ENCODE results near the gene ZFP90. TPM values are rescaled to one million over a fixed set of nuclear protein-coding genes. Genes with fewer than 3 reads are reported as not detected.
"Not testable (repeated sequence)": the region's sequence is repeated elsewhere in the genome, so short reads cannot be mapped to it uniquely, and the experiment has no call there.

ZFP90 gene
- total RNA-seq, 3 donors from 2014 or later = 12.2 to 13.4 (median 12.6) TPM

- peak; percentile 88 for DNase-seq
- H3K36me3 Mint-ChIP-seq (ENCODE audit: insufficient read depth) = peaks cover 1% of the 10 kb centered on the region
- H3K9me3 Mint-ChIP-seq = no peaks in the 10 kb centered on the region
- ATAC-seq = peak; percentile 78 to 85
- H3K4me1 Mint-ChIP-seq (ENCODE audit: low read depth) = peaks cover 23% of the 10 kb centered on the region
- no peaks in the 10 kb centered on the region for H3K27me3 Mint-ChIP-seq (ENCODE audit: low read depth)
- H3K4me3 Mint-ChIP-seq = peak overlapping the region; percentile 72
These were observed 10.3 kb upstream of the ZFP90 start for GRCh38 chr16:68528686-68529379.

GRCh38 chr16:68529608-68529930 is 9.5 kb upstream of the ZFP90 start:
- Mint-ChIP-seq H3K27me3 (ENCODE audit: low read depth) (no peaks in the 10 kb centered on the region), H3K9me3 (no peaks in the 10 kb centered on the region), H3K4me3 (peak overlapping the region; percentile 85), H3K4me1 (ENCODE audit: low read depth) (peaks cover 23% of the 10 kb centered on the region), H3K36me3 (ENCODE audit: insufficient read depth) (peaks cover 3% of the 10 kb centered on the region)
- ATAC-seq (peak; percentile 29 to 35), DNase-seq (no peak)

GRCh38 chr16:68529931-68530701 is 9.0 kb upstream of the ZFP90 start:
- peak; percentile 88 to 89 for ATAC-seq
- H3K27me3 Mint-ChIP-seq (ENCODE audit: low read depth) = no peaks in the 10 kb centered on the region
- no peaks in the 10 kb centered on the region for H3K9me3 Mint-ChIP-seq
- H3K36me3 Mint-ChIP-seq (ENCODE audit: insufficient read depth) = peaks cover 3% of the 10 kb centered on the region
- peak overlapping the region; percentile 85 for H3K4me3 Mint-ChIP-seq
- DNase-seq = peak; percentile 91
- H3K4me1 Mint-ChIP-seq (ENCODE audit: low read depth) = peaks cover 23% of the 10 kb centered on the region

GRCh38 chr16:68533937-68534336 is 5.2 kb upstream of the ZFP90 start:
- no peaks in the 10 kb centered on the region for H3K27me3 Mint-ChIP-seq (ENCODE audit: low read depth)
- H3K4me1 Mint-ChIP-seq (ENCODE audit: low read depth) = peaks cover 22% of the 10 kb centered on the region
- H3K4me3 Mint-ChIP-seq = no peak overlapping the region
- no peaks in the 10 kb centered on the region for H3K9me3 Mint-ChIP-seq
- ATAC-seq (no peak), DNase-seq (no peak)
- H3K36me3 Mint-ChIP-seq (ENCODE audit: insufficient read depth) = peaks cover 3% of the 10 kb centered on the region

GRCh38 chr16:68535331-68535730 is 3.8 kb upstream of the ZFP90 start:
- no peaks in the 10 kb centered on the region for H3K27me3 Mint-ChIP-seq (ENCODE audit: low read depth)
- H3K4me1 Mint-ChIP-seq (ENCODE audit: low read depth) = peaks cover 19% of the 10 kb centered on the region
- H3K4me3 Mint-ChIP-seq = no peak overlapping the region
- peaks cover 7% of the 10 kb centered on the region for H3K36me3 Mint-ChIP-seq (ENCODE audit: insufficient read depth)
- no peaks in the 10 kb centered on the region for H3K9me3 Mint-ChIP-seq
- no peak for ATAC-seq
- no peak for DNase-seq

GRCh38 chr16:68539711-68540239 is 684 bp downstream of the ZFP90 start:
- H3K9me3 Mint-ChIP-seq = no peaks in the 10 kb centered on the region
- DNase-seq (no peak), ATAC-seq (peak in 1 of 2 donors; percentile 22)
- peaks cover 18% of the 10 kb centered on the region for H3K36me3 Mint-ChIP-seq (ENCODE audit: insufficient read depth)
- peak overlapping the region; percentile 94 for H3K4me3 Mint-ChIP-seq
- no peaks in the 10 kb centered on the region for H3K27me3 Mint-ChIP-seq (ENCODE audit: low read depth)
- H3K4me1 Mint-ChIP-seq (ENCODE audit: low read depth) = peaks cover 18% of the 10 kb centered on the region

GRCh38 chr16:68548947-68549346 is 9.9 kb downstream of the ZFP90 start:
- peaks cover 14% of the 10 kb centered on the region for H3K4me1 Mint-ChIP-seq (ENCODE audit: low read depth)
- DNase-seq (no peak), ATAC-seq (peak in 1 of 2 donors; percentile 54)
- H3K27me3 Mint-ChIP-seq (ENCODE audit: low read depth) = no peaks in the 10 kb centered on the region
- H3K4me3 Mint-ChIP-seq = no peak overlapping the region
- peaks cover 26% of the 10 kb centered on the region for H3K9me3 Mint-ChIP-seq
- H3K36me3 Mint-ChIP-seq (ENCODE audit: insufficient read depth) = peaks cover 55% of the 10 kb centered on the region

GRCh38 chr16:68553186-68553585 is 14.1 kb downstream of the ZFP90 start:
- Mint-ChIP-seq H3K4me1 (ENCODE audit: low read depth) (peaks cover 13% of the 10 kb centered on the region), H3K4me3 (no peak overlapping the region), H3K36me3 (ENCODE audit: insufficient read depth) (peaks cover 80% of the 10 kb centered on the region), H3K9me3 (peaks cover 57% of the 10 kb centered on the region), H3K27me3 (ENCODE audit: low read depth) (no peaks in the 10 kb centered on the region)
- ATAC-seq (no peak), DNase-seq (no peak)

GRCh38 chr16:68560341-68560740 is 21.2 kb downstream of the ZFP90 start:
- H3K4me3 Mint-ChIP-seq; H3K27me3 Mint-ChIP-seq (ENCODE audit: low read depth); H3K4me1 Mint-ChIP-seq (ENCODE audit: low read depth); ATAC-seq; DNase-seq: not testable (repeated sequence)
- Mint-ChIP-seq H3K9me3 (peaks cover 74% of the 10 kb centered on the region), H3K36me3 (ENCODE audit: insufficient read depth) (peaks cover 90% of the 10 kb centered on the region)

- H3K27me3 Mint-ChIP-seq (ENCODE audit: low read depth) = no peaks in the 10 kb centered on the region
- no peak for DNase-seq
- H3K4me3 Mint-ChIP-seq = no peak overlapping the region
These were observed 24.7 kb downstream of the ZFP90 start for GRCh38 chr16:68563631-68564381.

GRCh38 chr16:68564382-68564985 is 25.4 kb downstream of the ZFP90 start:
- no peak for DNase-seq
- Mint-ChIP-seq H3K9me3 (peaks cover 69% of the 10 kb centered on the region), H3K4me1 (ENCODE audit: low read depth) (no peaks in the 10 kb centered on the region), H3K36me3 (ENCODE audit: insufficient read depth) (peaks cover 64% of the 10 kb centered on the region), H3K27me3 (ENCODE audit: low read depth) (no peaks in the 10 kb centered on the region), H3K4me3 (no peak overlapping the region)
- ATAC-seq = no peak

More at GRCh38 chr16:68563631-68564381, 24.7 kb downstream of the ZFP90 start:
- Mint-ChIP-seq H3K4me1 (ENCODE audit: low read depth) (no peaks in the 10 kb centered on the region), H3K36me3 (ENCODE audit: insufficient read depth) (peaks cover 68% of the 10 kb centered on the region), H3K9me3 (peaks cover 72% of the 10 kb centered on the region)
- no peak for ATAC-seq

GRCh38 chr16:68574479-68574878 is 35.4 kb downstream of the ZFP90 start:
- peaks cover 59% of the 10 kb centered on the region for H3K9me3 Mint-ChIP-seq
- peaks cover 18% of the 10 kb centered on the region for H3K36me3 Mint-ChIP-seq (ENCODE audit: insufficient read depth)
- no peaks in the 10 kb centered on the region for H3K4me1 Mint-ChIP-seq (ENCODE audit: low read depth)
- no peaks in the 10 kb centered on the region for H3K27me3 Mint-ChIP-seq (ENCODE audit: low read depth)
- no peak for ATAC-seq
- no peak for DNase-seq
- H3K4me3 Mint-ChIP-seq = no peak overlapping the region

- ATAC-seq = no peak
- no peaks in the 10 kb centered on the region for H3K4me1 Mint-ChIP-seq (ENCODE audit: low read depth)
- H3K36me3 Mint-ChIP-seq (ENCODE audit: insufficient read depth) = peaks cover 12% of the 10 kb centered on the region
These were observed 36.0 kb downstream of the ZFP90 start for GRCh38 chr16:68575082-68575481.

GRCh38 chr16:68577352-68577853 is 38.3 kb downstream of the ZFP90 start:
- DNase-seq = no peak
- H3K4me1 Mint-ChIP-seq (ENCODE audit: low read depth) = no peaks in the 10 kb centered on the region
- ATAC-seq = no peak
- H3K9me3 Mint-ChIP-seq = peaks cover 36% of the 10 kb centered on the region
- H3K27me3 Mint-ChIP-seq (ENCODE audit: low read depth) = no peaks in the 10 kb centered on the region
- H3K36me3 Mint-ChIP-seq (ENCODE audit: insufficient read depth) = peaks cover 5% of the 10 kb centered on the region
- no peak overlapping the region for H3K4me3 Mint-ChIP-seq

More at GRCh38 chr16:68575082-68575481, 36.0 kb downstream of the ZFP90 start:
- DNase-seq = no peak
- H3K27me3 Mint-ChIP-seq (ENCODE audit: low read depth) = no peaks in the 10 kb centered on the region
- H3K4me3 Mint-ChIP-seq = no peak overlapping the region
- H3K9me3 Mint-ChIP-seq = peaks cover 54% of the 10 kb centered on the region

Measured in activated T-cell treated with anti-CD3 and anti-CD28 coated beads, Interleukin-2, amount 50 U/mL, for 4 hours (primary cell).